Testis (tissue), 3 donors: ENCODE measurements around the gene UGT1A8. TPM values are rescaled to one million over a fixed set of nuclear protein-coding genes. Genes with fewer than 3 reads are reported as not detected.

Experiments used
- DNase-seq: peaks from one replicate; pipeline ENCODE4 v3.0.0-alpha.2; 2019
- H3K27ac ChIP-seq, 2 donors: fragments of 200-600 bp; sonication (generic); one replicate each; pipeline ENCODE4 v1.5.1; 2019
- H3K27me3 ChIP-seq: fragments of 200-600 bp; sonication (generic); one replicate; pipeline ENCODE4 v1.5.1; 2019
- H3K36me3 ChIP-seq: fragments of 200-600 bp; sonication (generic); one replicate; pipeline ENCODE4 v1.5.1; 2017; ENCODE audit warnings: low read depth; ENCODE audit errors: missing control alignments
- H3K4me1 ChIP-seq: fragments of 200-600 bp; sonication (generic); one replicate; pipeline ENCODE4 v1.5.1; 2019
- H3K4me3 ChIP-seq, 2 donors: fragments of 200-600 bp; sonication (generic); one replicate each; pipeline ENCODE4 v1.5.1; 2017 to 2019
- H3K9me3 ChIP-seq: fragments of 200-600 bp; sonication (generic); one replicate; pipeline ENCODE4 v1.5.1; 2017
- POLR2A ChIP-seq: fragments of 450-650 bp; IDR thresholded peaks from one replicate; pipeline ENCODE4 v1.6.1; 2017; ENCODE audit warnings: antibody characterized with exemption, mild to moderate bottlenecking, moderate library complexity
- WGBS, 2 donors: methylation state at CpG; one replicate each; pipeline ENCODE4 v1.1.5; 2018; 5-methylcytosine and 5-hydroxymethylcytosine counted together
- intact Hi-C: fragments of 100-400 bp; cut with DNase I; formaldehyde crosslinking; loops from one replicate; pipeline ENCODE4 v1.15.1; 2023; ENCODE audit warnings: low total_unique reads
- polyA plus RNA-seq: library from polyadenylated mRNA; stranded (reverse); fragments of 350-450 nt; fragmentation: Illumina TruSeq; extraction: RNeasy Lipid Tissue Mini Kit (QIAGEN cat#74804); gene quantifications from one replicate; pipeline ENCODE4 v1.2.3, GENCODE V29; 2014; ENCODE audit warnings: low read depth, low replicate concordance; ENCODE audit not compliant: insufficient read depth
- total RNA-seq, 2 donors: library from RNA; depleted of rRNA; stranded (reverse); fragments of >200 nt; gene quantifications; one replicate each; pipeline ENCODE4 v1.2.3, GENCODE V29; 2016
- TF ChIP-seq, protein P1 (sequence below), 3 experiments: fragments of 450-650 bp in 2 of 3; fragments of 200-600 bp in 1 of 3; sonication (generic) in 1 of 3; IDR thresholded peaks; one replicate each; pipeline ENCODE4 v1.5.1; 2016 to 2019; ENCODE audit warnings: antibody characterized with exemption in 3 of 3, mild to moderate bottlenecking in 2 of 3, moderate library complexity in 1 of 3

Gene UGT1A8
- total and polyA plus RNA-seq, 3 donors from 2014 or later = 0.19 TPM; not detected in 2

DNA sequence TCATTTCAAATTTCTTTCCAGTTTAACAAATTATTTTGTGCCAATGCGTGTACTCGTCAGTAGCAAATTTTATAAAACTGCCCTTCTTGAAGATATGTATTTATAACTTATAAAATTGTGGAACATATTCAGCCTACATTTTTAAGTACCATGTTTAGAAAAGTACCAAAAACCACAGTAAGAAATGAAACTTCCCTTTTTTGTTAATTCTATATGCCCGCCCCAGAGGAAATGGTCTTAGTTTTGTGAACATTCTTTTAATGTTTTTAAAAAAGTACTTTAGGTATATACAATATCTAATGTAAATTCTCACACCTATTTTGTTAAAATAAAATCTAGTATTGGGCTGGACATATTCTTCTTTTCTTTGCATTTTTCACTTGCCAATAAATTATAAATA, 55.5 kb downstream of the UGT1A8 start:
- Histone ChIP-seq H3K9me3 (no peaks in the 10 kb centered on the region), H3K27me3 (no peaks in the 10 kb centered on the region), H3K36me3 (no peaks in the 10 kb centered on the region), H3K27ac (no peak overlapping the region), H3K4me1 (no peaks in the 10 kb centered on the region), H3K4me3 (no peak overlapping the region)
- 77 to 88% methylated on average over 3 of the region's 3 CpGs for WGBS, 2 donors
- intact Hi-C loops = no loop called here
- TF ChIP-seq, protein P1, sequence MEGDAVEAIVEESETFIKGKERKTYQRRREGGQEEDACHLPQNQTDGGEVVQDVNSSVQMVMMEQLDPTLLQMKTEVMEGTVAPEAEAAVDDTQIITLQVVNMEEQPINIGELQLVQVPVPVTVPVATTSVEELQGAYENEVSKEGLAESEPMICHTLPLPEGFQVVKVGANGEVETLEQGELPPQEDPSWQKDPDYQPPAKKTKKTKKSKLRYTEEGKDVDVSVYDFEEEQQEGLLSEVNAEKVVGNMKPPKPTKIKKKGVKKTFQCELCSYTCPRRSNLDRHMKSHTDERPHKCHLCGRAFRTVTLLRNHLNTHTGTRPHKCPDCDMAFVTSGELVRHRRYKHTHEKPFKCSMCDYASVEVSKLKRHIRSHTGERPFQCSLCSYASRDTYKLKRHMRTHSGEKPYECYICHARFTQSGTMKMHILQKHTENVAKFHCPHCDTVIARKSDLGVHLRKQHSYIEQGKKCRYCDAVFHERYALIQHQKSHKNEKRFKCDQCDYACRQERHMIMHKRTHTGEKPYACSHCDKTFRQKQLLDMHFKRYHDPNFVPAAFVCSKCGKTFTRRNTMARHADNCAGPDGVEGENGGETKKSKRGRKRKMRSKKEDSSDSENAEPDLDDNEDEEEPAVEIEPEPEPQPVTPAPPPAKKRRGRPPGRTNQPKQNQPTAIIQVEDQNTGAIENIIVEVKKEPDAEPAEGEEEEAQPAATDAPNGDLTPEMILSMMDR (IDR thresholded peaks at IDR 0.05) = no peak
- TF ChIP-seq POLR2A = no peak
- no peak for DNase-seq

DNA sequence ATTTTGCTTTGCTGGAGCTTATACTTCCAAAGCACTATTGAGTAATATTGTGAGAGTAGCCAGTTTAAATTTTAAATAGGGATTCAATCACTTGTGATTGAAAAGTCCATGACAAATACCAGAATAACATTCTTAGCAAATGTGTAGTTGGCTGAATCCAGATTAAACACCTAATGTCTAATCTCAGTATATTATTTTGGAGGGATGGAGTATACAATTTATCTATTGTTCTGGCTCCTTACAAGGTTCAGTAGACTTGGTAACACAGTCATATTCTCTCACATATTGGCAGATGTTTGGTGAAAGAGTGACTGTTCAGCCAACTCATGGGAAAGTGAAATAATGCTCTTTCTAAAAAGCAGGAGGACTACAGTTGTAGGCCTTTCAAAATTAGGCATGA, 56.5 kb downstream of the UGT1A8 start:
- DNase-seq = no peak
- intact Hi-C loops = no loop called here
- Histone ChIP-seq H3K27me3 (no peaks in the 10 kb centered on the region), H3K9me3 (no peaks in the 10 kb centered on the region), H3K4me1 (no peaks in the 10 kb centered on the region), H3K27ac (no peak overlapping the region), H3K4me3 (no peak overlapping the region), H3K36me3 (no peaks in the 10 kb centered on the region)
- TF ChIP-seq POLR2A = no peak
- TF ChIP-seq, protein P1 (IDR thresholded peaks at IDR 0.05) = no peak

DNA sequence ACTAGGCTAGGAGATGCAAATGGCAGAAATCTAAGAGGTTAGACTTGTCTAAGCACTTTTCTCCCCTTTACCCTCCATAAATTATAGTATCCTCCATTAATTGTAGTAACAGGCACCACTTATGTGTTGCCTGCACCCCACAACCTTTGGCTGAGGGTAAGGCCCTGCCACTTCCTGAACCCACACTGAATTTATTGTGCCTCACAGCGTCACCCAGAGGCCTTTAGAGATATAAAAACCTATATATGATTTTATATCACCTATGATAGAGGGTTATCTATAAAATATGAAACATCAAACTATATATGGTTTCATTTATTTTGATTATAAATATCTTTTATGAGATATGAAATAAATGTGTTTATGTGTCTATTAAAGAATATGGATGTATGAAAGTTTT, 56.9 kb downstream of the UGT1A8 start:
- 68 to 74% methylated on average over 1 of the region's 1 CpG for WGBS, 2 donors
- TF ChIP-seq POLR2A = no peak
- TF ChIP-seq, protein P1 (IDR thresholded peaks at IDR 0.05) = no peak
- no peak overlapping the region for H3K27ac ChIP-seq
- H3K9me3 ChIP-seq = no peaks in the 10 kb centered on the region
- H3K4me3 ChIP-seq = no peak overlapping the region
- no peaks in the 10 kb centered on the region for H3K27me3 ChIP-seq
- DNase-seq = no peak
- no peaks in the 10 kb centered on the region for H3K36me3 ChIP-seq
- H3K4me1 ChIP-seq = no peaks in the 10 kb centered on the region
- intact Hi-C loops = no loop called here

DNA sequence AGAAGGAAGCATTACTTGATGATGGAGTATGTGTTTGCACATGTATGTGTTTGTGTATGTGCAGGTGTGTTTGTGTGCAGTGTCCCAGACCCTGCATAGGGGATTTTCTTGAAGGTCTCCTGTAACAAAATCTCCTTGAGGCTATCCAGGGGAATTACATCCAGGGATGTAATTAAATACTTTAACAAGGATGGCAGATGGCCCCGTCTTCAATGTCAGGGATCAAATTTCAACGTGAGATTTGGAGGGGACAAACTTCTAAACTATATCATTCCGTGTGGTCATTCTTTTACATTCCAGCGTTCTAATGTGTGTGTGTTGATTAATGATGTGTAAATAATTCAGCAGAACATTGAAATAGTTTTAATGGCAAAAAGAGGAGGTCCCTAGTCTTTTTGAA, 57.6 kb downstream of the UGT1A8 start:
- no peaks in the 10 kb centered on the region for H3K4me1 ChIP-seq
- DNase-seq = no peak
- no peak overlapping the region for H3K4me3 ChIP-seq
- 32 to 53% methylated on average over 4 of the region's 4 CpGs for WGBS, 2 donors
- H3K27me3 ChIP-seq = no peaks in the 10 kb centered on the region
- no peak overlapping the region for H3K27ac ChIP-seq
- intact Hi-C loops = no loop called here
- no peaks in the 10 kb centered on the region for H3K36me3 ChIP-seq
- no peak for TF ChIP-seq POLR2A
- TF ChIP-seq, protein P1 (IDR thresholded peaks at IDR 0.05) = peak in 1 of 3 experiments; percentile 14
- no peaks in the 10 kb centered on the region for H3K9me3 ChIP-seq

DNA sequence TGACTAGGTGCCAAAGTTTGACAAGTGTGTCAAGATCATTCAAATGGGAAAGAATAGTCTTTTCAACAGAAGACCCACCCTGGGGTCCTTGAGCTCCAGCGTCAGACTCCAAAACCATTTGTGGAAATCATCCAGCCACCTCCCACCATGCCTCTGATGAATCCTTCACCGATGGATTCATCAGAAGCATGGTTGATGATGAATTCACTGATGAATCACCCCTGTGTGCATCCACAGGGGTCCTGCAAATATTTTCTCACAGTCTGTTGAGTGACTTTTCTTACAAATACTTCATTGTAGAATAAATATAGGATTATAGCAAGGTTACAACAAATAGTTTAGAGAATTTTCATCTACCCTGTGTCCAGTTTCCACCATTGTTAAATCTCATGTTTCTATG, 58.6 kb downstream of the UGT1A8 start:
- intact Hi-C loops = no loop called here
- Histone ChIP-seq H3K9me3 (no peaks in the 10 kb centered on the region), H3K4me1 (no peaks in the 10 kb centered on the region), H3K27me3 (no peaks in the 10 kb centered on the region), H3K4me3 (no peak overlapping the region), H3K36me3 (no peaks in the 10 kb centered on the region), H3K27ac (no peak overlapping the region)
- TF ChIP-seq, protein P1 (IDR thresholded peaks at IDR 0.05) = no peak
- no peak for TF ChIP-seq POLR2A
- no peak for DNase-seq
- 78 to 83% methylated on average over 2 of the region's 2 CpGs for WGBS, 2 donors
